ENCODE results near the gene ZNF155.

ZNF155 gene

DNA sequence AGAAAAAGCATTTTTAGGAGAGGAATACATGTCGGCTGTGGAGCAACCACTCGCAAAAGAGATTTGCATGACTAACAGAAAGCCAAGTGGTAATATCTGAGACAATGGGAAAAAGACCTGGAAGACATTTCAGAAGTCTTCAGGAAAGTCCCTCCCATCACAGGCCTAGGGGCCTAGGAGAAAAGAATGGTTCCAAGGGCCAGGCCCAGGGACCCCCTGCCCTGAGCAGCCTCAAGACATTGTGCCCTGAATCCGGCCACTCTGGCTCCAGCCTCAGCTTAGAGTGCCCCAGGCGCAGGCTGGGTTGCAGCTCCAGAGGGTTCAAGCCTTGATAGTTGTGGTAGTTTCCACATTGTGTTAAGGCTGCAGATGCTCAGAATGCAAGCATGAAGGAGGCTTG lies 23.6 kb upstream of the ZNF155 start:
- H3K27ac ChIP-seq (ENCODE audit: low read length), result no peak overlapping the region
- no peak overlapping the region for H3K9ac ChIP-seq (ENCODE audit: low read length)
- no peak overlapping the region for H3K4me3 ChIP-seq (ENCODE audit: low read length)
- no peaks in the 10 kb centered on the region for H3K79me2 ChIP-seq (ENCODE audit: low read length)
- H3K9me2 ChIP-seq (replicated peaks; ENCODE audit: insufficient read depth, low read length), result no peaks in the 10 kb centered on the region
- H4K20me1 ChIP-seq (ENCODE audit: insufficient read depth, low read length), result no peaks in the 10 kb centered on the region
- no peak overlapping the region for H2AFZ ChIP-seq (ENCODE audit: low read length)
- H3K4me1 ChIP-seq (ENCODE audit: low read length), result no peaks in the 10 kb centered on the region
- no peak for DNase-seq
- H3K36me3 ChIP-seq (replicated peaks; ENCODE audit: insufficient read depth, low read length), result no peaks in the 10 kb centered on the region
- no peaks in the 10 kb centered on the region for H3F3A ChIP-seq (ENCODE audit: insufficient read depth, low read length)
- no peaks in the 10 kb centered on the region for H3K9me3 ChIP-seq (replicated peaks; ENCODE audit: insufficient read depth, low read length)
- H3K4me2 ChIP-seq (ENCODE audit: low read depth, low read length), result no peak overlapping the region
- TF ChIP-seq EZH2 (optimal IDR thresholded peaks at IDR 0.05; ENCODE audit: low read depth, low read length), result no peak
- TF ChIP-seq EZH2phosphoT487 (IDR thresholded peaks at IDR 0.05; ENCODE audit: low read length), result no peak
- TF ChIP-seq, protein P1, sequence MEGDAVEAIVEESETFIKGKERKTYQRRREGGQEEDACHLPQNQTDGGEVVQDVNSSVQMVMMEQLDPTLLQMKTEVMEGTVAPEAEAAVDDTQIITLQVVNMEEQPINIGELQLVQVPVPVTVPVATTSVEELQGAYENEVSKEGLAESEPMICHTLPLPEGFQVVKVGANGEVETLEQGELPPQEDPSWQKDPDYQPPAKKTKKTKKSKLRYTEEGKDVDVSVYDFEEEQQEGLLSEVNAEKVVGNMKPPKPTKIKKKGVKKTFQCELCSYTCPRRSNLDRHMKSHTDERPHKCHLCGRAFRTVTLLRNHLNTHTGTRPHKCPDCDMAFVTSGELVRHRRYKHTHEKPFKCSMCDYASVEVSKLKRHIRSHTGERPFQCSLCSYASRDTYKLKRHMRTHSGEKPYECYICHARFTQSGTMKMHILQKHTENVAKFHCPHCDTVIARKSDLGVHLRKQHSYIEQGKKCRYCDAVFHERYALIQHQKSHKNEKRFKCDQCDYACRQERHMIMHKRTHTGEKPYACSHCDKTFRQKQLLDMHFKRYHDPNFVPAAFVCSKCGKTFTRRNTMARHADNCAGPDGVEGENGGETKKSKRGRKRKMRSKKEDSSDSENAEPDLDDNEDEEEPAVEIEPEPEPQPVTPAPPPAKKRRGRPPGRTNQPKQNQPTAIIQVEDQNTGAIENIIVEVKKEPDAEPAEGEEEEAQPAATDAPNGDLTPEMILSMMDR (IDR thresholded peaks at IDR 0.05; ENCODE audit: low read length), result no peak
- H3K27me3 ChIP-seq (replicated peaks; ENCODE audit: insufficient read depth, low read length), result no peaks in the 10 kb centered on the region

DNA sequence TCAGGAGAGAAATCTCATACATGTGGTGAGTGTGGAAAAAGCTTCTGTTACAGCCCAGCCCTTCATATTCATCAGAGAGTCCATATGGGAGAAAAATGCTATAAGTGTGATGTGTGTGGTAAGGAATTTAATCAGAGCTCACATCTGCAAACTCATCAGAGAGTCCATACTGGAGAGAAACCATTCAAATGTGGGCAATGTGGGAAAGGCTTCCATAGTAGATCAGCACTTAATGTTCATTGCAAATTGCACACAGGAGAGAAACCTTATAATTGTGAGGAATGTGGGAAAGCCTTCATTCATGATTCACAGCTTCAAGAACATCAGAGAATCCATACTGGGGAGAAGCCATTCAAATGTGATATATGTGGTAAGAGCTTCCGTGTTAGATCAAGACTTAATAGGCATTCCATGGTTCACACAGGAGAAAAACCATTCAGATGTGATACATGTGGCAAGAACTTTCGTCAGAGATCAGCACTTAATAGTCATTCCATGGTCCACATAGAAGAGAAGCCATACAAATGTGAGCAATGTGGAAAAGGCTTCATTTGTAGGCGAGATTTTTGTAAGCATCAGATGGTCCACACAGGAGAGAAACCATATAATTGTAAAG lies 17.8 kb upstream of the ZNF155 start:
- Histone ChIP-seq H3K4me3 (ENCODE audit: low read length) (no peak overlapping the region), H3K9me3 (replicated peaks; ENCODE audit: insufficient read depth, low read length) (no peaks in the 10 kb centered on the region)

DNA sequence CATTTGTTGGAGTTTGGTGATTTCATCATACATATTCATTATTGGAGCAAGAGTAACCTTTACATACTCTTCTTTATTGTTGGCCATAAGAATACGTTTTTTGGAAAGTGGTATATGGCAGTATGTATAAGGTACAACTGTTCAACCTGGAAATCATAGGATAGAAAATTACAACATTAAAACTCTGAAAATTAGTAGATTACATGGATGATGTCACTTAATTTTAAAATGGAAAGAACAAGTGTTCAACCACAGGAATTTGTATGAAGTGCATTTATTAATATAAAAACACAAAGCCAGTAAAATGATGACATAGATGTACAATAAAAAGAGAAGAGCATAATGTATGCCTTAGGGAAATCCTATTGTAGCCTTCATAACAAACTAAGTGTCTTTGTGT lies 7.3 kb upstream of the ZNF155 start:
- Histone ChIP-seq H3K79me2 (ENCODE audit: low read length) (no peaks in the 10 kb centered on the region), H3K4me3 (ENCODE audit: low read length) (no peak overlapping the region), H3K9me3 (replicated peaks; ENCODE audit: insufficient read depth, low read length) (no peaks in the 10 kb centered on the region), H3K36me3 (replicated peaks; ENCODE audit: insufficient read depth, low read length) (no peaks in the 10 kb centered on the region), H2AFZ (ENCODE audit: low read length) (no peak overlapping the region), H3K9me2 (replicated peaks; ENCODE audit: insufficient read depth, low read length) (no peaks in the 10 kb centered on the region), H4K20me1 (ENCODE audit: insufficient read depth, low read length) (no peaks in the 10 kb centered on the region), H3K4me1 (ENCODE audit: low read length) (no peaks in the 10 kb centered on the region), H3K27ac (ENCODE audit: low read length) (no peak overlapping the region), H3K9ac (ENCODE audit: low read length) (no peak overlapping the region), H3F3A (ENCODE audit: insufficient read depth, low read length) (no peaks in the 10 kb centered on the region), H3K4me2 (ENCODE audit: low read depth, low read length) (no peak overlapping the region), H3K27me3 (replicated peaks; ENCODE audit: insufficient read depth, low read length) (no peaks in the 10 kb centered on the region)
- no peak for DNase-seq
- no peak for TF ChIP-seq EZH2phosphoT487 (IDR thresholded peaks at IDR 0.05; ENCODE audit: low read length)
- TF ChIP-seq EZH2 (optimal IDR thresholded peaks at IDR 0.05; ENCODE audit: low read depth, low read length), result no peak
- TF ChIP-seq, protein P1 (IDR thresholded peaks at IDR 0.05; ENCODE audit: low read length), result no peak

More for the DNA sequence above, 17.8 kb upstream of the ZNF155 start:
- Histone ChIP-seq H3K27ac (ENCODE audit: low read length) (no peak overlapping the region), H2AFZ (ENCODE audit: low read length) (no peak overlapping the region), H3K4me2 (ENCODE audit: low read depth, low read length) (no peak overlapping the region), H3K4me1 (ENCODE audit: low read length) (no peaks in the 10 kb centered on the region), H3K79me2 (ENCODE audit: low read length) (no peaks in the 10 kb centered on the region), H3K27me3 (replicated peaks; ENCODE audit: insufficient read depth, low read length) (no peaks in the 10 kb centered on the region), H4K20me1 (ENCODE audit: insufficient read depth, low read length) (no peaks in the 10 kb centered on the region), H3K9me2 (replicated peaks; ENCODE audit: insufficient read depth, low read length) (no peaks in the 10 kb centered on the region), H3K36me3 (replicated peaks; ENCODE audit: insufficient read depth, low read length) (no peaks in the 10 kb centered on the region), H3F3A (ENCODE audit: insufficient read depth, low read length) (no peaks in the 10 kb centered on the region), H3K9ac (ENCODE audit: low read length) (no peak overlapping the region)
- TF ChIP-seq EZH2 (optimal IDR thresholded peaks at IDR 0.05; ENCODE audit: low read depth, low read length) (no peak), EZH2phosphoT487 (IDR thresholded peaks at IDR 0.05; ENCODE audit: low read length) (no peak)
- TF ChIP-seq, protein P1 (IDR thresholded peaks at IDR 0.05; ENCODE audit: low read length), result no peak
- no peak for DNase-seq
